SK-N-MC (cell line): ENCODE measurements around the gene ADGRG3.

Experiments
- DNase-seq: peaks from one replicate; pipeline ENCODE4 v3.0.0-alpha.2; 2011; ENCODE audit warnings: low read depth, low spot score
- H3K27ac ChIP-seq: fragments of 200-600 bp; sonication (generic); 2 replicates; pipeline ENCODE4 v1.5.1; 2016; ENCODE audit warnings: mixed run types
- H3K36me3 ChIP-seq: fragments of 200-600 bp; sonication (generic); 2 replicates; pipeline ENCODE4 v1.6.1; 2017; ENCODE audit warnings: antibody characterized with exemption, low read length, mixed read lengths; ENCODE audit not compliant: insufficient read depth
- H3K4me3 ChIP-seq: fragments of 200-600 bp; sonication (generic); 2 replicates; pipeline ENCODE4 v1.5.1; 2016
- H3K9ac ChIP-seq: fragments of 200-600 bp; sonication (generic); 2 replicates; pipeline ENCODE4 v1.8.0; 2017; ENCODE audit warnings: mixed run types, mixed read lengths; ENCODE audit not compliant: insufficient read length
- H3K9me3 ChIP-seq: fragments of 200-600 bp; sonication (generic); 2 replicates; pipeline ENCODE4 v1.6.1; 2017; ENCODE audit warnings: low read depth, mild to moderate bottlenecking, antibody characterized with exemption, low read length, moderate library complexity, mixed read lengths
- EZH2 ChIP-seq: fragments of 200-600 bp; sonication (generic); IDR thresholded peaks from one replicate; pipeline ENCODE4 v1.6.1; 2017; ENCODE audit warnings: antibody characterized with exemption
- FOXP2 ChIP-seq: optimal IDR thresholded peaks from 2 replicates; pipeline ENCODE3; 2011; ENCODE audit warnings: mild to moderate bottlenecking, moderate library complexity; ENCODE audit not compliant: insufficient read depth; ENCODE audit errors: extremely low read length, control extremely low read depth
- POLR2AphosphoS5 ChIP-seq: IDR thresholded peaks from 2 replicates; pipeline ENCODE4 v1.6.1; 2012; ENCODE audit warnings: mild to moderate bottlenecking, low read depth, low read length, borderline replicate concordance

ADGRG3 gene

DNA sequence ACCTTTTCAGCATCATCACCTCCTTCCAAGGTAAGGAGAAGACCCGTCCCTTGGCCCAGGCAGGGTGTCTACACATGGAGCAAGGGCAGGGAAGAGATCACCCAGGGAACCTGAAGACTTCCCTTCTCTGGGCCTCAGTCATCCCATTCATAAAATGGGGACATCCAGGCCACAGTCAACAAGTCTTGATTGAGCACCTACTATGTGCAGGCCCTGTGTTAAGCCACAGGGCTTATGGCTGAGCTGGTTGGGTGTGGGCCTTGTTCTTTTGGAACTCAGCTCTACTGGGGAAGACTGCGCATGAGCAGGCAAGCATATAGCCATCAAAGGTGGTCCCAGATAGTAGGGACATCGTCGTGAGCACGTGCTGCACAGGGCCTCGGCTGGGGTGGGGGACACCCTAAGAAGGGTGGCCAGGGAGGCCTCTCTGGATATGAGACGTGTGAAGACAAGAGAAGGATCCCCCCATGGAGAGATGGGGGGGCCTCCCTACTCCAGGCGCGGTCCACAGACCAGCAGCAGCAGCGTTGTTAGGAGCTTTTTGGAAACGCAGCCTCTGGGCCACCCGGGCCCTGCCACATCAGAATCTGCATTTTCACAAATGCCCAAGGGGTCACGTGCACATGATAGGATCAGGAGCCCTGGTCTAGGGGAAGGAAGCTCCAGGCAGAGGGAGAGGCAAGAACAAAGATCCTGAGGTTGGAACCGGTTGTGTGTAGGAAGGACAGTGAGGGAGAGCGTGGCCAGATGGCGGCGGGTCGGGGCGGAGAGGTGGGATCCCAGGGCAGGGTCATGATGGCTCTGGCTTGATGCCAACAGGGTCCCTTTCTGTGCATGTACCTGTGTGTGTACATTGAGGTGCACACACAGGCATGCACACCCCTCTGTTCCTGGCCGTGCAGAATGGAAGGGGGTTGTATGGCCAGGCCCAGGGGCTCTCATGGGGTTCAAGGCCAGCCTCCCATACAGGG is 5.9 kb upstream of the ADGRG3 start:
- no peak overlapping the region for H3K27ac ChIP-seq
- H3K4me3 ChIP-seq: no peak overlapping the region
- no peak overlapping the region for H3K9ac ChIP-seq
- no peaks in the 10 kb centered on the region for H3K9me3 ChIP-seq
- DNase-seq: no peak
- TF ChIP-seq POLR2AphosphoS5 (no peak), EZH2 (no peak), FOXP2 (no peak)
- H3K36me3 ChIP-seq: no peaks in the 10 kb centered on the region

DNA sequence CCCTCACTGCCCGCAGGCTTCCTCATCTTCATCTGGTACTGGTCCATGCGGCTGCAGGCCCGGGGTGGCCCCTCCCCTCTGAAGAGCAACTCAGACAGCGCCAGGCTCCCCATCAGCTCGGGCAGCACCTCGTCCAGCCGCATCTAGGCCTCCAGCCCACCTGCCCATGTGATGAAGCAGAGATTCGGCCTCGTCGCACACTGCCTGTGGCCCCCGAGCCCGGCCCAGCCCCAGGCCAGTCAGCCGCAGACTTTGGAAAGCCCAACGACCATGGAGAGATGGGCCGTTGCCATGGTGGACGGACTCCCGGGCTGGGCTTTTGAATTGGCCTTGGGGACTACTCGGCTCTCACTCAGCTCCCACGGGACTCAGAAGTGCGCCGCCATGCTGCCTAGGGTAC is 4.7 kb upstream of the ADGRG3 start:
- DNase-seq: no peak
- no peak overlapping the region for H3K4me3 ChIP-seq
- H3K9ac ChIP-seq: no peak overlapping the region
- no peak overlapping the region for H3K27ac ChIP-seq
- no peaks in the 10 kb centered on the region for H3K9me3 ChIP-seq
- H3K36me3 ChIP-seq: no peaks in the 10 kb centered on the region
- TF ChIP-seq EZH2 (no peak), POLR2AphosphoS5 (no peak), FOXP2 (no peak)

DNA sequence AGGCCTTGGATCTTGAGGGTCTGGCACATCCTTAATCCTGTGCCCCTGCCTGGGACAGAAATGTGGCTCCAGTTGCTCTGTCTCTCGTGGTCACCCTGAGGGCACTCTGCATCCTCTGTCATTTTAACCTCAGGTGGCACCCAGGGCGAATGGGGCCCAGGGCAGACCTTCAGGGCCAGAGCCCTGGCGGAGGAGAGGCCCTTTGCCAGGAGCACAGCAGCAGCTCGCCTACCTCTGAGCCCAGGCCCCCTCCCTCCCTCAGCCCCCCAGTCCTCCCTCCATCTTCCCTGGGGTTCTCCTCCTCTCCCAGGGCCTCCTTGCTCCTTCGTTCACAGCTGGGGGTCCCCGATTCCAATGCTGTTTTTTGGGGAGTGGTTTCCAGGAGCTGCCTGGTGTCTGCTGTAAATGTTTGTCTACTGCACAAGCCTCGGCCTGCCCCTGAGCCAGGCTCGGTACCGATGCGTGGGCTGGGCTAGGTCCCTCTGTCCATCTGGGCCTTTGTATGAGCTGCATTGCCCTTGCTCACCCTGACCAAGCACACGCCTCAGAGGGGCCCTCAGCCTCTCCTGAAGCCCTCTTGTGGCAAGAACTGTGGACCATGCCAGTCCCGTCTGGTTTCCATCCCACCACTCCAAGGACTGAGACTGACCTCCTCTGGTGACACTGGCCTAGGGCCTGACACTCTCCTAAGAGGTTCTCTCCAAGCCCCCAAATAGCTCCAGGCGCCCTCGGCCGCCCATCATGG is 4.0 kb upstream of the ADGRG3 start:
- Histone ChIP-seq H3K9me3 (no peaks in the 10 kb centered on the region), H3K4me3 (no peak overlapping the region), H3K36me3 (no peaks in the 10 kb centered on the region), H3K9ac (no peak overlapping the region), H3K27ac (no peak overlapping the region)
- TF ChIP-seq FOXP2 (no peak), EZH2 (no peak), POLR2AphosphoS5 (no peak)
- no peak for DNase-seq

DNA sequence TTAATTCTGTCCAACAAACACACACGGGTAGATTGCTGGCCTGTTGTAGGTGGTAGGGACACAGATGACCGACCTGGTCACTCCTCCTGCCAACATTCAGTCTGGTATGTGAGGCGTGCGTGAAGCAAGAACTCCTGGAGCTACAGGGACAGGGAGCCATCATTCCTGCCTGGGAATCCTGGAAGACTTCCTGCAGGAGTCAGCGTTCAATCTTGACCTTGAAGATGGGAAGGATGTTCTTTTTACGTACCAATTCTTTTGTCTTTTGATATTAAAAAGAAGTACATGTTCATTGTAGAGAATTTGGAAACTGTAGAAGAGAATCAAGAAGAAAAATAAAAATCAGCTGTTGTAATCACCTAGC is 3.5 kb upstream of the ADGRG3 start:
- no peak for DNase-seq
- TF ChIP-seq EZH2: no peak
- no peak for TF ChIP-seq POLR2AphosphoS5
- no peak for TF ChIP-seq FOXP2
- Histone ChIP-seq H3K4me3 (no peak overlapping the region), H3K36me3 (no peaks in the 10 kb centered on the region), H3K27ac (no peak overlapping the region), H3K9ac (no peak overlapping the region), H3K9me3 (no peaks in the 10 kb centered on the region)

DNA sequence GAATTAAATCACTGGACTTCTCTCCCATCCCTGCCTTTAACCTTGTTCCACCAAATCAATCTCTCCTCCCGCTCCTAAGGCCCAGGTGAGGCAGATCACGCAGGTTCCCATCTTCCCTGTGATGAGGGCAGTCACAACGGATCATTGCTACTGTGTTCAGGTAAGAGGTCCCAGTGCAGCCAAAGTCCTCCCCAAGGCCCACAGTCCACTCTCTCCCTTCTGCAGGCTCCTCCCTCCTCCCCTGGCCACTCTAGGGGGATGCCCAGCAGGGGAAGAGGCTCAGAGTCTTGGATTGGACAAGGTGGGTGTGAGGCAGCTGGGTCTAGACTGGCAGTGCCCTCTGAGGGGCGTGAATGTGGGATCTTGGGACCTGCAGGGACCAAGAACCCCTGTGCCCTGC is 2.6 kb upstream of the ADGRG3 start:
- Histone ChIP-seq H3K27ac (no peak overlapping the region), H3K9ac (no peak overlapping the region), H3K4me3 (no peak overlapping the region), H3K9me3 (no peaks in the 10 kb centered on the region), H3K36me3 (no peaks in the 10 kb centered on the region)
- TF ChIP-seq POLR2AphosphoS5: no peak
- no peak for TF ChIP-seq EZH2
- TF ChIP-seq FOXP2: no peak
- no peak for DNase-seq

DNA sequence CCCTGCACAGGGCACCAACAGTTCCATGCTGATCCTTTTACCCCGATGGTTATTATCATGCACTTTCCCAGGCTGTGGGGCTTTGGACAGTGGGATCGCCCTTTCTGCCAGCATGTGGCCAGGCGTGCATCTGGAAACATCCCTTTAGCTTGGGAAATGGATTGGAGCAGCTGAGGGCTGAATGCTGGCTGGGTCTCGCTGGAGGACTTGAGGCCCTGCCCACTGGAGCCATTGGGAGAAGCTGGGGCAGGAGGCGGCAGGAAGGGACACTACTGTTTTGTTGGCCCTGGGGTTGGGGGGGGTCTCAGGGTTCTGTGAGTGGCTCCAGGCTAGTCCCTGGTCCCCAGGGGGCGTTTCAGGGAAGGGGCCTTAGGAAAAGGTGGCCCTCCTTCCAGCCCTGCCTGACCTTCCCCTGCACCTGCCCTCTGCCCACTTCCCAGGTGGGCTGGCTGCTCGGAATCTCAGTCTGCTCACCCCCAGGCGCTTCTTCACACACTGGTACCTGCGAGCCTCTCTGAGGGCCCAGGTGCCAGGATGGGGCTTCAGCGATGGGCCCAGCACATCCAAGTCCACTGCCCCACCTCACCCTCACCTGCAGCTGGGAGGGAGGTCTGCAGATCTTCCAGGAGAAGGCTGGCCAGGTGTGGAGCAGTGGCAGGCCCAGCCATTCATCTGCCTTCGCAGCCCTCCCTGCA is 1.6 kb upstream of the ADGRG3 start:
- Histone ChIP-seq H3K9me3 (no peaks in the 10 kb centered on the region), H3K27ac (no peak overlapping the region), H3K36me3 (no peaks in the 10 kb centered on the region), H3K9ac (no peak overlapping the region), H3K4me3 (no peak overlapping the region)
- no peak for DNase-seq
- TF ChIP-seq EZH2: no peak
- TF ChIP-seq POLR2AphosphoS5: no peak
- no peak for TF ChIP-seq FOXP2

DNA sequence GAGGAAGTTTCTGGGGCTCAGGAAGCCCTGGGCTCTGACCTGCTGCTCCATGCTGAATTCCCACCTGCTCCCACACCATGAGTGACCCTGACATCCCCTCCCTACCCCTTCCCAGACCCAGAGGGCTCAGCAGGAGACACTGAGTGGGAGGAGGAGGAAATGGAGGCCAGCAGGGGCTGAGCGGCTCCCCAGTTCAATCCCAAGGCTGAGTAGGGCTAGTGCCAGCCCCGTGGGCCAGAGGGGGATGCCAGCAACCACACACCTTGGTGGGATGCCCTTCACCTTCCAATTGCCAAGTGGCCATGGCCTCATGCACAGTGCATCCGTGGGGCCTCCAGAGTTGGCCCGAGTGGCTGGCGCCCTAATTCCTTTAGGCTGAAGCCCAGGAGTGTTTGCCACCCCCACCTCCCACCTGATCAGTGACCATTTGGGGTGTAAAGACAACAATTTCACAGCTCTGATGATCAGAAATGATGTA is 1.0 kb upstream of the ADGRG3 start:
- H3K36me3 ChIP-seq: no peaks in the 10 kb centered on the region
- no peak overlapping the region for H3K27ac ChIP-seq
- no peak overlapping the region for H3K9ac ChIP-seq

More for the DNA sequence above, 1.0 kb upstream of the ADGRG3 start:
- TF ChIP-seq POLR2AphosphoS5: no peak
- no peak for TF ChIP-seq FOXP2
- TF ChIP-seq EZH2: no peak
- H3K9me3 ChIP-seq: no peaks in the 10 kb centered on the region
- no peak for DNase-seq
- H3K4me3 ChIP-seq: no peak overlapping the region
